Measurements from ENCODE around the gene HIVEP3.
A peak's percentile ranks its signal among the peaks of the same experiment; 100 is the strongest.

Gene HIVEP3

DNA sequence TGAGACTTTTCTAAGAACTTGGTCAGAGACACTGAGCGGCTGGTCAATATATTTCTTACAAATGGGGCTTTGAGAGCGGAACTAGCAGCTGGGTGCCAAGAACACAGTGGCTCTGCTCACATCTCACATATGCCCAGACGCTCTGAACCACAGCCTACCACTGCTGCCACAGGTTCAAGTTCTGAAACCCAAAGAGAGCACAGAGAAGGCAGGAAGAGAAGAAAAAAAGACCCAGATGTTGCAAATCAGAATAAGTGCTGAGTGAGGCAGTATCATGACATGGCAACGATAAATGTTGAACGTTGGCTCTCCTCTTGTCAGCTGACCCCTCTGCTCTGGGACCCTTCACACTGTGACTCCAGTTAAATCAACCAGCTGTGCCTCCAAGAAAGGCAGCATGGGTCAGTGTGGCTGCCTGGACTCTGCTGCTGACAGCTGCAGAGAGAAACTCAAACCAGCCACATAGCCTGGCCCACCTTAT, 26.4 kb downstream of the HIVEP3 start:
- DNase-seq, result no peak

DNA sequence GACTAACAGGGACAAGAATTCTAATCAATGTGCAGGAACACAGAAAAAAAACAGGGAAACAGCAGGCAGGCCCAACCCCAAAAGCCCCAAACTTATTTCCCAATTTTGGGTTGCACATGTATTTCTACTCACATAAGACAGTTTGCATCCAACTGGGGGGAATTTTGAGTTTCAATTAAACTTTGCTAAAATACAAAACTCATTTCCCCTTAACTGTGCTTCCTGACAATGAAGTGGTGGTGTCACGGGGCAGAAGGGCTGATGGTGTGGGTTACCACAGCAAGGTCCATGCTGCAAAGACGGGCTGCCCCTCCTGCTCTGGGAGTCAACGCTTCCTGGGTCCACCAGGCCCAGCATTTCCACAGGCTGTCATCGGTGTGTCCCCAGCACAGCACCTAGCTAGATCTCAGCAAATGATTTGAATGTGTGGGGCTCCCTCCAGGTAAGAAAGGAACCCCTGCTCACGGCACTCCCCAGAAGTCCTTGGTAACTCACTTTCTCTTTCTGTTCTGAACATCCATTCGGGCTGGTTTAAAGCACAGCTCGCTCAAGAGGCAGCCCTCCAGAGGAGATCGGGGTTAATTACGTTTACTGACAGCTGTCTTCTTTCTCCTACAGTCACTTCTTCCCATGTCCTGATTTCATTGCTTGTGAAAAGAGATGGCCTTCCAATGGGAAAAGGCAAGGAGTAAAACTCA, 27.4 kb downstream of the HIVEP3 start:
- peak; percentile 45 to 58 for DNase-seq

DNA sequence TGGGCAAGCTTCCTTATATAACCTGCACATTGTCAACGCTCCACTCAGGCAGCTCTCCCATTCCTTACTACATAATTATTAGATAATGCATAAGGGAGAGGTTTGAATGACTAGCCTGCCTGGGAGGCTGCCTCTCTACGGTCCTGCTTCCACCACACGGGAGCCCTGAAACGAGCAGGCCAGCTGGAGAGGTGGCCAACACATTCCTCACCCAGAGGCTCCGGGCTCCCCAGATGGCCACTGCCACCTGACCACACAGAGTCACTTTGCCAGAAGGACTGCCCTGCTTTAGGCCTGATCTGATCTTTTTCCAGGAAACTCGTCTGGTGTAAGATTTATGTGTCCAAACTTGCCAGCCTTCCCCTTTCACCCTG, 27.9 kb downstream of the HIVEP3 start:
- DNase-seq, result no peak

DNA sequence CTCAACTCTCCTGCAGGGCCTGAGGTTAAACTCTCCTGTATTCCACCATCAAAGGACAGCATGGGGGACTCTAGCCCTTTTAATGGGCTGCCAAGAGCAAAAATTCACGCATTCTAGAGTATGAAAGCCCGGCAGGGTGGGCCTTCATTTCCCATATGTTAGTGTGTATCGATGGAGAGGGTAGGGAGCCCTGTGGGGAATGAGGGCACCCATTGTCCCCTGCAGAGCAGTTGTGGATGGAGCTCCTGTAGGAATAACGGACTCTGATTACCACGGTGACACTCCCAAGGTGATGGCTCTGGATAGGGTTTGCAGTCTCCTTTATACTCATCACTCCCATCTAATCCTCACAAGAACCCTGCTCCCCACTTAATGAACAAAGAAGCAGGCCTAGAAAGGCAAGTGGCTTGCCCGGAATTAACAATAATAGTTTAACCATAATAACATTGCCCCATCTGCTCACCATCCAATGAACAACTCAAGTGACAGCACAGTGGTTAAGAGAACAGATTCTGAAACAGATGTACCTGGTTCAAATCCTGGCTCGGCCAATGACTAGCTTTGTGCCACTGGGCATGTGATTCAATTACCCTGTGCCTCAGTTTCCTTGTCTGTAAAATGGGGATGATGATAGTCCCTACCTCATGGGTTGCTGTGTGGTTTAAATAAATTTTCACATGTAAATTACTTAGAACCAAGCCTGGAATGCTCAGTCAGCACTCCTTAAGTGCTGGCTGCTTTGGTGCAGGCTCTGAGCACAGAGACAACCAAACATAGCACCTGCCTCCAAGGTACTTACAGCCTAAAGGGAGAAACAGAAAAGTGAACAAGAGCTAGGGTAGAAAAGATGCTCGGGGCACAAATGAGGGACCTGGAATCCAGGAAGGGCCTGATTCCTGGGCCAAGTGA, 29.0 kb downstream of the HIVEP3 start:
- DNase-seq, result no peak

DNA sequence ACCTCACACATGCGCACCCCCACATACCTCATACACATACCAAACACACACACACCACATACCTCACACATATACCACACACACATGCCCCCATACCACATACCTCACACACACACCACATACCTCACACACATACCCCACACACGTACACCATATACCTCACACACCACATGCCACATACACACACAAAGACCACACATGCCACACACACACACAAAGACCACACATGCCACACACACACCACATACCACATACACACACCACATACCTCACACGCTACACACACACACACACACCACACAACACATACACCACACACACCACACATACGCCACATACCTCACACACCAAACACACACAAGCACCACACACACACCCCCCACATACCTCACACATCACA, 30.0 kb downstream of the HIVEP3 start:
- DNase-seq, result no peak

DNA sequence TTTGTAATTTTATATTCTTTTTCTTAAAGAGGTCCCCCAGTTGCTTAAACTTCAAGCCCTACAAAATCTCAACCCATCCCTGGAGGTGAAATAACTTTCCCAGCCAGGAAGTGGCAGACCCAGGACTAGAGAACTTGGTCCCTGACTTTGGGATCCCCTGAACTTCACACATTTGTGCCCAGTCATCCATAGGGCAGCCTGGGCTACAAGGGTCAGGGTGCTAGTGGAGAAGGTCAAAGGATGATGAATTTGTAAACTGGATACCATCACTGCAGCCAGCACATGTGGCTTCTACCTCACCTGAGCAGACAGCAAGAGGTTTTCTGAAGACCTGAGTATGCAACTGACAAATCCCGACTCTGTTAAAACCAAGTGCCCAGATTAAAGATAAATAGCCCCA, 31.4 kb downstream of the HIVEP3 start:
- DNase-seq, result no peak

DNA sequence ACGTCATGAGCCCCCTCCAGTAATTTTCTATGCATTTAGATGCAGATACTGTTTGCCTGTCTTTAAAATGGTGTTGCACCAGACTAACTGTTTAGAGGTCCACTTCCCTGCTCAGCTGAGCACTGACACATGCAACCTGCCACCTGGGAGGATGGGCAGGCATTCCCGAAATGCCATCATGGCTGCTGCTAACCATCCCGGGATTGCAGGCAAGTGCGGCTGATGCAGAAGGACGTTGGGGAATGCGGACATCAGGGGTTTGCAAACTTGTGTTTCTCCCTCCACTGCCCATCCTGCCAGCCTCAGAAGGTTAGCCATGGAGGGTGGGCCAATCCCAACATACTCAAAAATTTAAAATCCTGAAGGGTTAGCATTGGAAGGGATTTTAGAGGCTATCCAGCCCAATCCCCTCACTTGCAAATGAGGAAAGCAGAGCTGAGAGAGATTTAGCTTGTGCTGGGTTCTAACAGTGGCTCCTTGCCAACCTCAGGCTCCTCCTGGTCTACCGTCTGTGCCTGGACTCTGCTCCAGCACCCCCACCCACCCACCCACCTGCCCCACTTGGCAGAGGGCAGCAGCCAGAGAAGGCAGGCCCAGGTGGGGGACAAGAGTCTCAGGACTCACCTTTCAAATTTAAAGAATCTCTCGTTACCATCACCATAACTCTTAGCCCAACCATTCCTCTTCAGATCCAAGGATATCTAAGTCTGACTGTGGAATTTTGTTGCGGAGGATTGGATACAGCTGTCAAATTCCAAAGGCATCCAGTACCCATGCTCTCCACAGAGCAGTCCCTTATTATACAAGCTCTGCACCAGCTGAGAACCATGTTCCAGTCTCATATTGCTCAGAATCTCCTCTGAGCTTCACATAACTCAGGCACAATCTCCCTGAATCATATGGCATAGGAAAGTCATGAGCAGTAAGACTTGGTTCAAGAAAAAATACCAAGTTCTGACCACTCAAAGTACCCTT, 34.2 kb downstream of the HIVEP3 start:
- no peak for DNase-seq

DNA sequence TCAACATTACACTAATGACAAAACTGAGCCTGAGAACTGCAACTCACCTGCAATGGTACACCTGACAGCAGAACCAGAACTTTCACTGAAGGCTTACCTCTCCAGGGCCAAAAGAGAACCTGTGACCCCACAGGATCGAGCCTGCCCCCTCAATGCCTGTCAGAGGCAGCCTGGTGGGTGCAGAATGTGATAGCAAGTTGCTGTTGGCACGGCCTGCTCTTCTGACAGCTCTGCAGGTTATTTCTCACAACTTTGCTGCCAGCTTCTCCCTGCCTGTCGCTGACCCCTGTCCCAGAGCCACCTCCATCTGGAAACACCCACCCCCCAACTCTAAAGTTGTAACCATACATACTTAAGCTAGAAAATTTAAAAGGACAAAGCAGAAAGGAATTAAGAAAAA, 35.2 kb downstream of the HIVEP3 start:
- DNase-seq, result no peak

DNA sequence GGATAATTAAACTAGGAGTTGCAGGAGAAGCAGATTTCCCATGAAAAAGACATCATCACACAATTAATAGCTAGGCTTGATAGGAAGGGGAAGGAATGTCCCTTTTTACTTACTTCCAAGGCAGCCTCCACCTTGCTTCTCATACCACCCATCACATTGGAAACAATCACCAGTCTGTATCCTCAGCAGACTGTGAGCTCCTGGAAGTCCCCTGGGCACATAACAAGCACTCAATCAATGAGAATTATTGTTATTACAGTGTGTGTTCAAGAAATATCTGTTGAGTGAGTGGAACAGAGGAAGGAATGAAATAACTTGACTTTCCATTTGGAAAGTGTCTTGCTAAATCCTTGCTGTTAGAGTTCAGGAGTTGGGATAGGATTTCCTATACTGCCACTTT, 36.2 kb downstream of the HIVEP3 start:
- DNase-seq, result no peak

DNA sequence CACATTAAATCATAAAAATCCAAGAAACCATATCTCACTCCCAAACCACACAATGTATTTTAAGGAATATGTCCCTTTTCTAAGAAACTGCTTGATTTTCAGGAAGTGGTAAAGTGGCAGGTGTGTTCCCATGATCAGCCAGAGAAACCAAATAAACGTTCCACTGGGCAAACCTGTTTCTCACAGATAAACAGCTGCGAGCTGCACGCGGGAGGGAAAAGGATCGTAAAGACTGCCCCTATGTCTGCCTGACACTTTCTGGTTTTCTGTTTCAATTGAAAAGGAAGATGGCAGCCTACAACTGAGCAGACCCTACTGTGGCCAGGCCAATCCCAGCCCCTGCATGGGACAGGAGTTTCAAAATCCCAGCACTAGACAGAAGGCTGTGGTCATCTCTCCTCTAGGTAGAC, 36.6 kb downstream of the HIVEP3 start:
- DNase-seq, result no peak

DNA sequence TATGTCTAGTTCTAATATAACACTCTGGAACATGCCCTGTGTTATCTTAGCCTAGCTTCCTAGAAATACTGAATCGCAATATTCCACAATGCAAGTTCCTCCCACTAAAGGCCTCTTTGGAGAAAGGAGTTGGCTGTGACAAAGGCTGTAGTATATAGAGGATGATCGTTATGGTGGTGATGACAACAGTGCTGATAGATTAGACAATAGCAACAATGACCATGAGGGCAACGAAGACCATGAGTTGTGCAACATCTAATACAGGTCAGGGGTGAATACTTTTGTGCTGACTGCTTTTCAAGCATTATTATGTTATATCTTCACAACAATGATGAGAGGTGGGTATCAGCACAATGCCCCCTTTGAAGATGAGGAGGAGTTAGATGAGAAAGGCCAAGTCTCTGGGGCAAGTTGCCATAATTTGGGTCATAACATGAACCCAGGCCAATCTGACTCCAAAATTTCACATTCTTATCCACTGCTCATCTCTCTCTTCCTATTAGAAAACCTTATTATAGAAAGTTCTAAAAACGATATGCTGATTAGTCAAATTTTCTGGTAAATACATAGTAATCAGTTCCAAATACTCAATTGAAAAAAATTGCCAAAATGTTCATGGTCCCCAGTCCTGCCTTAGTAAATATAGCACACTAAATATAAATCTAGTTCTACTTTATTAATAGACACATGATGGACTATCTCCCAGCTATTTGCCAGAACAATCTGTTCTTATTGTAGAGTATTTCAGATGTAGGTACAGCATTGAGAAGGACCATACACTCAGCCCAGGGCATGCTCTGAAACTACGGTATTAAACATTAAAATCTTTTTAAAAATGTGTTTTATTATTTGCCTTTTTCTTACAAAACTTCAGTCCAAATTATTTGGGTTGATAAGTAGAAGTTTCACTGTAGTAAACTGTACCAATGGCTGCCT, 37.5 kb downstream of the HIVEP3 start:
- DNase-seq, result no peak

DNA sequence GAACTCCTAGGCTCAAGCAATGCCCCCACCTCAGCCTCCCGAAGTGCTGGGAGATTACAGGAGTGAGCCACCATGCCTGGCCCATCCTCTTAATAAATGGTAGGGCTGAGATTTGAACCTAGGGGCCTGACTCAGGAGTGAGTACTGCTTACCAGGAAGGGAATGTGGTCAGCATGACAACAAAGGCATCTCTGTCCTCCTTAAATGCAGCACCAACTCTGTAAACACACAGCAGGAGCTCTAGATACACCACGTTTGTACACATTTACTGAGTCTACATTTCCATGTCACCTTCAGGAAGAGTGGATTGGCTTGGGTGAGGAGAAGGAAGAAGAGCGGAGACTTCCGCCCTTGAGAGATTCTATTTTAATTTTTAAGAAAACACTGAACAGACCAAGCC, 38.5 kb downstream of the HIVEP3 start:
- DNase-seq, result no peak

DNA sequence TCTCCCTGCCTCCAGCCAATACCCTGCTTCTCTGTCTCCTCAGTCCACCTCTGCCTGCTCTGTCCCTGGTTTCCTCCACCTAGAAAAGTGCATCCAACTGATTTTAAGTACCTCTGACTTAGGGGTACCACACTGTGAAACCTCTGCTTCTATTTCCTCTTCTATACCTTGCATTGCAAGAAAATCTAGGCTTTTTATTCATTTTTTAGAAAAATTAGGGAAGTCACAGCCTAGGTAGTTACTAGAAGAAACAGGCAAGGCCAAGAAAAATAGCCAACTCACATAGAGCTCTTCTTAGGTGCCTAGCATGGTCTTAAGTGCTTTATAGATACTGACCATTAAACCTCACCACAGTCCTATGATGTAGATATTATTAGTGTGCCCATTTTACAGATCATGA, 39.1 kb downstream of the HIVEP3 start:
- DNase-seq, result no peak

DNA sequence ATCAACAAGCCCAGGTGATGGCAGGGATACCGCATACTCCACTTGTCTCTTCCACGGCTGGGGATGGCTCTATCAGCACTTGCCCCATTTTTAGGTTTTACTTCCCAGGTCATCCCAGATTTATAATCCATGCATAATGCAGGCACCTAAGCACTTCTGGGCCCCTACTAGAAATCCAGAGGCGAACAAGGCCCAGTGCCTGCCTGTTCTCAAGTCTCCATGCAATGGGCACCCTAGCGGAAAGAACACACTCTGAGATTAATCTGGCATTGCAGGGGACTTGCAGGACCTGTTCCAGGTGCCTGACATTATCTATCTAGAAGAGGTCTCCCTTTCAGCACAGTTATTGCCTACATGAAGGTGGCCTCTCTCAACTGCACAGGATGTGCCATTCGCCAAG, 39.8 kb downstream of the HIVEP3 start:
- DNase-seq, result no peak

DNA sequence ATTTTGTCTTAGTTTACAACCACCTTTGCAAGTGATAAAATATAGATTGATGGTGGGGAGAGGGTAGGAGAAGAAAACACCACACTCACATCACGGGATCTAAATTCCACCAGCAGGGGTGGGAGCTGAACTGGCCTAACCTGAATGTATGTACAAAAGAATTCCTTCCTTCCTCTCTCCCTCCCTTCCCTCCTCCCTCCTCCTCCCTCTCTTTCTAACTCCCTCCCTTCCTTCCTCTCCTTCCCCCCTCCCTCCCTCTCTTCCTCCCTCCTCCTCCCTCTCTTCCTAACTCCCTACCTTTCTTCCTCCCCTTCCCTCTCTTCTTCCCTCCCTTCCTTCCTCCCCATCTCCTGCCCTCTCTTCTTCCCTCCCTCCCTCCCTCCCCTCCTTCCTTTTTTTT, 40.2 kb downstream of the HIVEP3 start:
- DNase-seq, result no peak

DNA sequence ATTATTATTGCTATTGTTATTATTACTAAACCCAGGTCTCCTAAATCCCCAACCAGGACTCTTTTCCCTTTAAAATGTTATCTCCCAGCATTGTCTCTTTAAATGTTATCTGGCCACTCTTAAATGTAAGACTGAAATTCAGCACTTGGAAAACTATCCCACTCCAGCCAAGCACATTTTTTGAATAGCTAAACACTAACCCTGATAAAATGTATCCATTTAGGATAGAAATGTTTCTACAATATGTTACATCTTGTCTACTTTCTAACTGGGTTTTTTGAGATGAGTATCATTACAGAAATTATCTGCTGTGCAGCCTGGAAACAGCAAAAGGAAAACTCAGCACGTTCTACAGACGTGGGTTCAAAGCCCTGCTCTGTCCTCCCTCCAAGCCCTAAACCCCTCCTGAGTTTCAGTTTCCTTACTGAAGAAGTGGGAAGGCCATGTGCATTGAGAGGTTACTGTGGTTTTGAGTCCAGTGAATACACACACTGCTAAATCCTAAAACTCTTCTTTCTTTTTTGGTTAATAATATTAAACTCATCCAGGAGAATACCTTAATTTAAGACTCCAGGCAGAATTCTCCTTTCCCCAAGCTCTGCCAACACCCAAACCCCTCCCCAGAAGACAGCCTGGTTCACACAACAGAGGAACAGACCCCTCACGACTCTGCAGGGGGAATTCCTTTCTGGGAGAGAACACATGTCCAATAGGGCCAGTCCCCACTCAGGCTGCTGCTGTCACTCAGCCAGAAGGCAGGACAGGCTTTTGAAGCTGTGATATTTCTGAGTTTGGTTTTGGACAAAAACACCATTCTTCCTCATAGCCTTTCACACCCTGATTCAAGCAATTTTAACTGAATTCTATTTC, 41.9 kb downstream of the HIVEP3 start:
- no peak for DNase-seq

DNA sequence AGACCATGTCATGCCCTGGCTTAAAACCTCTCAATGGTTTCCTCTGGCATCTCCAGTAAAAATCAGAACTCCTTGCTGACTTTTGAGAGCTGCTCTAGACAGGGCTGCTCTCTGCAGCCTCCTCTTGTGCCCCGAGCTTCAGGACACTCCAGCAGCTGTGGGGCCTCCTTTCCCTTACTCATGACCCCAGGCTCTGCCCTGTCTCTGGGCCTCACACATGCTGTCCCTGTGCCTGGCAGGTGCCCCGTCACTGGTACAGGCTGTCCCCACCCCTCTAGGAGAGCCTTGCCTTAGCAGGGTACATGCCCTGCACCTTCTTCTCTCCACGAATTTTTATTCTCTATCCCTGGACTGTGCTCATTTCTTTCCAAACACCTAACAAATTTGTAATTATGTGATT, 43.2 kb downstream of the HIVEP3 start:
- no peak for DNase-seq

DNA sequence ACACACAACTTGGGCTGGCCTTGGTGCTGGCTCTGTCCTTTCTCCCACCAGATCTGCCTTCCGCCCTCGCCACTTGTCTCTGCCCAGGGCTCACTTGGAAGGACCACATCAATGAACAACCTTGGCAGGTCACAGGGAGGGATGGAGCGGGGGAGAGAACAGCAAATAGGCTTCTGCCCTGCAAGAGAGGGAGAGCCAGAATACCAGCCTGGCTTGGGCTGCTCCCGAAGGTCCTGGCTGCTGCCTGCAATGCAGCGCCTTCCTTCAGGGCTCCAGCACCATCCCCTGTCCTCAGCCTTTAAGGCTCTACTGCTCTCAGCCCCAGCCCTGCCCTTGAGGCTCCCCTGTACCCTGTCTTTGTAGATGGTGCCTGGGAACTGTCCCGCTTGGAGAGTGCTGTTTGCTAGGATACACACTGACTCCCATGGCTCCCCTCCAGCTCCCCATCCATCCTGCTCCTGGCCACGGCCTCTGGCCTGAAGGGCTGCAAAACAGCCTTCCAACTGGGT, 43.8 kb downstream of the HIVEP3 start:
- no peak for DNase-seq

DNA sequence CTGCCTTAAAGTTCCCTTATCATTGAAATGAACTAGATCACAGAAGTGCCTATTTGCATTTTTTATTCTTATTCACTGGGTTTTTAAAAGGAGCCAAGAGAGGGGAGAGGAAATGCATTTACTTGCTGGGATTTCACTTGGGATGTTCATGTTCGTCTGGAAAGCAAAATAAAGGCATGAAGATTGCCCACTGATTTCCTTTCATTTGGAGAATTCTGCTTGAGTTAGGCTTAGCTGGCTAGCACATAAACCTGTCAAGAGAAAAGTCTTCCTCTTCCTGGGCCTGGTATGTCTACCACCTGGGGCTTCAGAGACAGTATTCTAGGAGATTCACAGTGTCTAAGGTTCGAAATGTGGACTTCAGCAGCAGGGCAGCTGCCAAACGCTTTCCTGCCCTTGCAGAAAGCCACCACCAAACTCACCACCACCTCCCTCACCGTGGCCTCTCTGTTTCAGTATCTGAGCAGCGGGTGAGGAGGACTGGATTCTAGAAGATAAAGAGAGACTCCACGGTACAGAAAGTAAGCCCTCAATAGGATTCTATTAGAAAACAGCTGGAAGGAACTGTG, 44.5 kb downstream of the HIVEP3 start:
- DNase-seq, result no peak

DNA sequence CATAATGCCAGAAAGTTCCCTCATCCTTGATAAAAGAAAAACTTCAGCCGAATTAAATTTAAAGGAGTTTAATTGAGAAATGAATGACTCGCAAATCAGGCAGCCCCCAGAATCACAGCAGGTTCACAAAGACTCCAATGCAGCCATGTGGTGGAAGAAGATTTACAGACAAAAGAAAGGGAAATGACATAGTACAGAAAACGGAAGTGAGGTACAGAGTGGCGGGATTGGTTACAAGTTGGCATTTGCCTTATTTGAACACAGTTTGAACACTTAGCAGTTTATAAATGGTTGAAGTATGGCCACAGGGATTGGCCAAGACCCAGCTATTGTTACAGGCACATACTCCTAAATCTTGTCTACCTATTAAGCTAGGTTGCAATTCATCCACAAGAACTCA, 46.6 kb downstream of the HIVEP3 start:
- DNase-seq, result peak; percentile 11 to 35
